HuH-7 (cell line): ENCODE results near the gene FGFR2.

Experiments
- DNase-seq: peaks from one replicate; pipeline ENCODE4 v3.0.0; 2011; ENCODE audit warnings: low spot score

FGFR2 gene

DNA sequence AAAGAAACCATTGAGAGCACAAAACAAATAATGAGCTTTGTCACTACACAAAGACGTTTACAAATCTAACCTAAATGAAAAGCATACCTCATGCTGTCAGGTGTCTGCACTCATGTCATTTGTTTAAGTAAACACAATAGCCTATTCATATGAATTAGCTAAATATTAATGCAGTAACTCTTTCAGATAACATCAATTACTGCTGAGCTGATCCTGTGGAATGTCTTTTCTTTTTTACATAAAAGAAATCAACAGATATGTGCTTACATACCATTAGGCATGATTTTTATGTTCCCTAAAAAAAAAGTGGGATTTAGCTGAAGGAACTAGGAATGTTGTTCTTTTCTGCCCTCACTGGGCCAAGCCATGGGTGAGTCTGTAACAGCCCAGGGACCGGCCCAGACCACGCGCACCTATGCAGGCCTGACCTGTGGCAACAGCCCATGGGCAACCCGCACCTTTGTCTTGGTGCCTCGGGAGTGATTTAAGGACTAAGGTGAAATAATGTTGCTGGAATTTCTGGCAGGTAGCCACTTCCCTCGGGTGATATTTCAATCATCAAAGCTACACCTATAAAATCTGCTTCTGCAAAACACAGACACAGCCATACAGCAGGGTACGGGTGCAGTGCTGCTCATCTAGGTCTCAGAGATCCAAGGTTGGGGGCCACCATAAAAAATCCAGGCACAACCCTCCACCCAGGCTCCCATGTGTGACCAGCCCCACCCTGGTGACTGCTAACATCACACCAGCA is 44.6 kb downstream of the FGFR2 start:
- no peak for DNase-seq

DNA sequence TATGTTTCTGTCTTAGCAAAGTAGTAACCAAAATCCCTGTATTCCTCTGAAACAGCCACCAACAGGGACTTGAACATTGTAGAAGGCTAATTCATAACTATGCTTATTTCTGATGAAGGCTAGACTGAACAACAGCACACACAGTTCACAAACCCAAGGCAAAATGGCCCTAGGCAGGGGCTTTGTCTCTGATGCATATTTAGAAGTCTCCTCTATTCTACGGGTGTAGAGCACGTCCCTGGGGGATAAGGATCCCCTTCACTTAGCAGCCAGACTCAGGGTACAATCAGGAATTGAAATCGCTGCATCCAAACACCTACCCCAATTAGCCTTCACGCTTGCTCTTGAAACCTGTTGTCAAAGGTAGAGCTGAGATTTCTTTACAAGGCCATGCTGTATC is 45.5 kb downstream of the FGFR2 start:
- DNase-seq = no peak

DNA sequence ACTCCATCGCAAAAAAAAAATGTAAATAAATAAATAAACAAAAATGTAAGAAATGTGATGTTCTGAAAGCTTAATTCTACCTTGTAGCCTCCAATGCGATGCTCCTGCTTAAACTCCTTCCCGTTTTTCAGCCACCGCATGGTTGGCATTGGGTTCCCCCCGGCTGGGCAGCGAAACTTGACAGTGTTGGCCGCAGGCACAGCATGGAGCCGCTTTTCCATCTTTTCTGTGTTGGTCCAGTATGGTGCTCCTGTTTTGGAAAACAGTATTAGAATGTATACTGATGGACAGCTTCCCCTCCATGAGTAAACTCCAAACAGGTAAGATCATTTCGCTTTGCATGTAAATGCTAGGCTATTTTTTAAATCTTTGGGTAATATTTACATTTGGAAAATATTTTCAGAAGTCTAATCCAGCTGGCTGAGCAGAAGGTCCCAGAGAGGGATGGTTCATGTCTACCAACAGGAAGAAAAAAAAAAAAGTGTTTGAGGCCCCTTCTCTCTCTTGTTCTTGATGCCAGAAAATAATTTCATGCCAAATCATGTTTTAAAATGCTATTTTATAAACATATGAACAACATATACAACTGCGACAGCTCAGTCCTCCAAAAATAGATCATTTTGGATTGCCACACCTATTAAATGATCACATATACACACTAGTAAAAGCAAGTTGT is 46.9 kb downstream of the FGFR2 start:
- DNase-seq = no peak

DNA sequence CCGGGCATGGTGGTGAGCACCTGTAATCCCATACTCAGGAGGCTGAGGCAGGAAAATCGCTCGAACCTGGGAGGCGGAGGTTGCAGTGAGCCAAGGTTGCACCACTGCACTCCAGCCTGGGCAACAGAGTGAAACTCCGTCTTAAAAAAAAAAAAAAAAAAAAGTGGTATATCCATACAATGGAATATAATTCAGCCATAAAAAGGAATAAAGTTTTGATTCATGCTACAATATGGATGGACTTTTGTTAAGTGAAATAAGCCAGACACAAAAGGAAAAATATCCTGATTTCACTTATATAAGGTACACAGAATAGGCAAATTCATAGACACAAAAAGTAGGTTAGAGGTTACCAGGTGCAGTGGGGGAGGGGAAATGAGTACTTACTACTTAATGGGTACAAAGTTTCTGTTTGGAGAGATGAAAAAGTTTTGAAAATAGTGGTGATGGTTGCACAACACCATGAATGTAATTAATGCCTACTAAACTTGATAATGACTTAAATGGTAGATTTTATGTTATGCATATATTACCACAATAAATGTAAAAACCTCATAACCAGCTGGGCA is 53.9 kb downstream of the FGFR2 start:
- no peak for DNase-seq

DNA sequence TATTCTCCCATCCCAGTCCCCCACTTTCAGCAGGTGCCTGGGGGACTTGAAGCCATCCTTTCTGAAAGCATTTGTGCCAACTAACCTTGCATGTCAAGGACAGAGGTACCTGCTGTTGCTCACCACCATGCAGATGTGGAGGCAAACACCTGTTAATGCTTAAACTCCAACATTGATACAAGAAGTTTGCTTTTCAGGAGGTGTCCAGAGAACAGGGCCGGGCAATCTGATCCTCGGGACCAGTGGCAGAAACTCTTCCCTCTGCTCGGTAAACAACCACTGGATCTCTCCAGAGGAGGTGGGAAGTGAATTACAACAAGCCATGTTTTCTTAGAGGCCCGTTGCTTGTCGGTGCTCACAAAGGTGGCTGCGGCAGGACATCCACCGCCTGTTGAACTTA is 54.7 kb downstream of the FGFR2 start:
- DNase-seq = no peak

DNA sequence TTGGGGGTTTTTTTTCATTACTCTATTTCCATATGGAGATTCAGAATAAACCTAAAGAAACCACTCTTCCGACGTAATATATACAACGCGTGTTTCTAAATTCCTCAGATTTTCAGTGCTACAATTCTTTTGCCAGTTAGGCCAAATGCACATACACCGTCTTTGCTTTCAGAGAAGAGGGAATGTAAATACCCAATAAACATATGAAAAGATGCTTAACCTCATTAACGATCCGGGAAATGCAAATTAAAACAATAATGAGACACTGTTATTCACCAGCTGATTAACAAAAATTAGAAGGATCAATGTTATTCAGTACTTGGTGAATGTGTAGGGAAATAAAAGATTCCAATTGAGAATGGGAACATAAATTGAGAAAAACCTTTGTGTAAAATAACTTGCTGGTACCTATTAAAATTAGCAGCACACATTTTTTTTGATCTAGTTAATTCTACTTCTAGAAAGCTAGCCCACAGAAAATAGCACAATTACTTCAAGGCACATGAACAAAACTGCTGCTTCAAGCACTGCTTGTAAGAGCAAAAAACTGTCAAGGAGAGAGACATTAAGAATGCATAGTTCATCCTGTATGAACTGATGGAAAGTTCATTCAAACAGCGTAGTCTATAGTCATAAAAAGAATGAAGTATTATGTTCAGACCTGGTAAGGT is 56.7 kb downstream of the FGFR2 start:
- DNase-seq = no peak

DNA sequence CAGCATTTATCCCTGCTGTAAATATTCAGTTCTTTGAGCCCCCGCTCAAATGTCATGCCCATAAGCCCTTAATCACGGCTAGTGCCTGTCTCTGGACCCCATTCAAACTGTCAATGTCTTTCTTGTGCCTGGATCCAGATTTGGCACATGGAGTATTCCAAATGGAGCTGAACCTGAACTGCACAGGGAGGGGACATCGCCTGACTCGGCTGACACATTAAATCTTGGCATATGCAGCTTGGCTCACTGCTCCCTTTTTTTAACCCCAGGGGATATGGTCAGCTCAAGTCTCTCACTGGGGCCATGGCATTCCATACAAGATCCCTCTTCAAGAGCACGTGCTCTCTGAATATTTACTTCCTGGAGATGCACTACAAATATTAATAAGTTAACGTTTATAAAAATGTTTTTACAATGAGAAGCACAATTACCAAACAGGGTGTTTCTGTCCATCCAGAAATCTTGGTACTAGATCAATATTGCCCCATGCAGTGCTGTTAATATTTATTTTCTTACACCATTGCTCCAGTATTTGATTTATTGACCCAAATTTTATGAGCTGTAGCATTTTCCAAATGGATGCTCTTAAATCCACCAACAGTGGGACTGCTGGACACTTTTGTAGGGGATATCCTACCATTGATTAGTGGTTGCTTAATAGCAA is 57.4 kb downstream of the FGFR2 start:
- DNase-seq = no peak

DNA sequence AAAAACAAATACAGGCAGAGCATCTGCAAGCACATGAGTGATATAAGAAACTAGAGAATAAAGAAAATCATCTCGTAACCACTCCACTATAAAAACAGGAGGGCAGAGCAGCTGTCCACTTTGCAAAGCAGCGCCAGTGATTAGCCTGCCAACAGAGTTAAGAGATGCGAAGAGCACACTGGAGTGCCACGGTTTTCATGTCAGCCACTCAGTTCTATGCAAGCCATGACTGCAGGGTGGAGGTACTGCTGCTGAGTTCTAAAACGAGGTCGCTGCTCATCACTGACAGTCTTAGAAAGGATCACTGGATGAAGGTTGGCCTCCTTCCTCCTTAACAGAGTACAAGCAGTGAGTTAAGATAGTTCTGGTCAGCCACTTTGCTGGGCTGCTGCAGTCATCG is 58.5 kb downstream of the FGFR2 start:
- DNase-seq = no peak

DNA sequence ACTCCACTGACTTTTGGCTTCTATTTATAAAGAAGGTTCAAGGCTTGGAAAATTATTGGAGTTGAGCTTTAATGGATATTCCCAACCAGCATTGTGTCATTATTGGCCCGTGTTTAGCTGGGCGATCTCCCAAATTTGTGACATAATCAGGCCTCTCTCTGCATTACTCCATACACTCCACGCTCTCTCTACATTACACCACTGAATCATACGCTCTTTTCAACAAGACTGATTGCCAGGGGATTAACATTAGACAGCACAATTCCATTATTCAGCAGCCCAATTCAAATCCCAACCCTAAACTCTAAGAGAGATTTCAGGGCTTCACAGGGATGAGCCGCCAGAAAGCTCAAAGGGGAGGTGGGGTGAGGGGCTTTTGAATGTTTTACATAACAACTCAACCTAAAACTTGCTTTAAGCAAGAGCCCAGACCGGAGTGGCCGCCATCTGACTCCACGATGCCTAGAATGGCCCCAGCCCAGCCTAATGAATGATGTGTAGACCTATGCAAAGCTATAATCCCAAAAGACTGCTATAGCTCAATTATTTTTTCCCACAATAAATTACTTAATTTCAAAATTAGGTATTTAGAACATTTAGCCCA is 61.8 kb downstream of the FGFR2 start:
- no peak for DNase-seq

DNA sequence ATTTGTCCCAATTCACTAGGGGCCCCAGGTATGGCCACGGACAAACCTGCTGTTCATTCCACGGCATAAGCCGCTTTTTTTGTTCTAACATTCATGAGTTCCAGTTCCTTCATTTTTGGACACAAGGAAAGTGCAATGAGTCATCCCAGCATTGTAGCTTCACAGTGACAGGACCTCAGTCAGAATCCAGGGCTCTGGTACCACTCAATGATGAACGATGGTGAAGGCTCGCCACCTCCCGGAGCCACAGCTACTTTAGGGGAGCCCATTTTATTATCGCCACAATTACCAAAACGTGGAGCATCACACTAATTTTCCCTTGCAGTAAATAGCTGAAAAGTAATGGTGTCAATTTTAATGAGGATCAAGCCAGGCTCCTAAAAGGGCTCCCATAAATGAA is 62.9 kb downstream of the FGFR2 start:
- no peak for DNase-seq

DNA sequence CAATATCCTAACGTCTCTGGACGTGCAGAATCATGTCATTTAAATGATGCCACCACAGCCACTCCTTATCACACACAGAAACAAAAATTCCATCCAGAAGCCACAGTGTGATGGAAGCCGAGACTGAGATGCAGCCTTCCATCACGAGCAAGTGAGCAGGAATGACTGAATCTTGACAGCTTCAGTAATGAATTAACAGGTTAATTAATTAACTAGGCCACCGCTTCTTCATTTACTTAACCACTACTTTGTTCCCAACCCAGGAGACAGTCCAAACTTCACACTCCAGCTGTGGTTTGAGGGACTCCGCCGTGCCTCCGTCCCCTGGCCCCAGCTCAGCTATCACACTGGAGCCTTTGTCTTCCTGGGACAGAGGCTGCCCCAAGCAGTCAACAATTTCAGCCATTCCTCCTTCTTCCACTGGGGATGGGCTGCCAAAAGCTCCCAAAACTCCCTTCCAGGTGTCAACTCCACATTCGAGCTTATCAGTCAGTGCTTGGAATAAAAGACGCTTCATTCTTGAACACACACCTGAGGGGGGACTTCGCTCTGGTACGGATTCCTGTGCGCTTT is 65.9 kb downstream of the FGFR2 start:
- peak; percentile 38 for DNase-seq

DNA sequence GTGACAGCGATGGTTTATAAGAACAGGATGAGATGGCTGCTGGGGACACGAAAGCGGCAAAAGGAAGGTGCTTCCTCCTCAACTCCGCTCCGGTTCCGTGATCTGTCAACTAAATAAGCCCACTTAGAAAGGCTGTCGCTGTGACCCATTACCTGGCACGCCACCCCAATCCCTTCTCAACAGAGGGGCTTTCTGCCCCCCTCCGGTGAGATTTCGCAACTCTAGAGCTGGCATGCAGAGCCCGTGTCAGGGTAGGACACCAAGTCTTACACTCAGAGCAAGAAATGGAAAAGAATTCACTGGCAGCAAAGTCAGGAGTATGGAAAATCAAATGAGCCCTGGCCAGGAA is 66.4 kb downstream of the FGFR2 start:
- DNase-seq = no peak

DNA sequence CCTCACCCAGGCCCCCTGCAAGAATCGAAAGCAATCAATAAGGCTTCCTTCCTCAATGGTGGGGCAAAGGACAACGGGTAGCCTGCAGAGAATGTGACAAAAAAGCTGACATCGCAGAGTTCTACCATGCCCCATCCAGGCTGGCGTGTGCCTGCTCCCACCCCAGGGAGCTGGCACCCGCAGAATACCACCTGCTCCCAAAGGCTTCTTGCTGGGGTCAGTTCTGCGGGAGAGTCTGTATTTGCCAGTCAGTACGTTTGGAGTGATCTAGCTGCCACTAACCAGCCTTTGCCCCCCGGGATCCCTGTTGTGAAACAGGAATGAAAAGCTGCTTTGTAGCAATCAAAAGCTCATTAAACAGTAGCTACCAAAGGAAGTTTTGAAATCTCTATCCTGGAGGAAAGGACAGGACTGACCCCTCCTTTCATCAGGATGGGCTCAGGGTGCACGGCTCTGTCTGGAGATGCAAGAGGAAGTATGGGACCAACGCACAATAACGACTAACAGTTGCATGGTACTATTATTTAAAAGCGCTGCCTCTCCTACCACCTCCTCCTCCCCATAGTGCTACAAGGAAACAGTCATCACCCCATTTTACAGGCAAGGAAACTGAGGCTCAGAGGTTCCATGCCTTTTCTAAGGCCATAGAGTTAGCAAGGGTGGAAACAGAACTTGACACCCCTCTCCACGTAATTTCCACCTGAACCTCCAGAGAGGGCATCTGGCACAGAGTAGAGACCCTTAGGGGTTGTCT is 67.0 kb downstream of the FGFR2 start:
- DNase-seq = peak; percentile 51

DNA sequence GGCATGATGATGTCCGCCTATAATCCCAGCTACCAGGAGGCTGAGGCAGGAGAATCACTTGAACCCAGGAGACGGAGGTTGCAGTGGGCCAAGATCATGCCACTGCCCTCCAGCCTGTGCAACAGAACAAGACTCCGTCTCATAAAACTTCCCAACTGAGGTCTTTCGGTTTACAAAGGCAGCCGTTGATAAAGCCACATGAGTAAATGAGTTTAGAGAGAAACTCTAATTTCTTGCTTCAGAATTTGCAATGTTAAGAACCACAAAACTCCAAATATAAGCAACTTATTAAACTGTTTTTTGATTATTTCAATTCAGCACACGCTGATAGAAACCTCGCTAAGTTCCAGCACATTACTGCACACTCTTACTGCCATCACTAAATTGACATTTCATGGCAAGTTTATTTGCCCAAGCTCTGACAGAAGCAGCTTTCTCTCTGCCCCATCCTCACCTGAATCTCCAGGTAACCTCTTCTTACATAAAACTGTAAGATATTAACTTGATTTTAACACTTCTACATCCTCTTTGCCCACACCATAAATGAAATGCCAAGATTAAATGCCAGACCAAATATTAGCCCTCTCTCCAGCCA is 67.7 kb downstream of the FGFR2 start:
- no peak for DNase-seq

DNA sequence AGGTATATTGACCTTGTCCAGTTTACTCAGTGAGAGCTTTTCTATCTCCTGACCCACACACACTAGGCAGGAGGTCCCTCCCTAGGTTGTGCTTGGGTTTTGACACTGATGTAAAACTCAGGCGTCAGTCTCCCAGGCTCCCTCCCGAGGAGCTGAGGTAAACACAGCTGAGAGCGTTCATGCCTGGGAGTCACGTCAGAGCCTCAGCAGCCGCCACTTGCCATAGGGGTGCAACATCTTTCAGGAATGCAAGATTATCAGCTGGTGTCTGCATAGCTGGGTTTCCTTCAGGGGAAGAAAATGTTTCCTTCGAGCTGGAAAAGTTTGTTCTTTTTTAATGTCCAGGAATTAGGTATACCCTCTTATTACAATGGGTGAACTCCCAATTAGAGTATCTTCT is 70.6 kb downstream of the FGFR2 start:
- peak; percentile 36 for DNase-seq

DNA sequence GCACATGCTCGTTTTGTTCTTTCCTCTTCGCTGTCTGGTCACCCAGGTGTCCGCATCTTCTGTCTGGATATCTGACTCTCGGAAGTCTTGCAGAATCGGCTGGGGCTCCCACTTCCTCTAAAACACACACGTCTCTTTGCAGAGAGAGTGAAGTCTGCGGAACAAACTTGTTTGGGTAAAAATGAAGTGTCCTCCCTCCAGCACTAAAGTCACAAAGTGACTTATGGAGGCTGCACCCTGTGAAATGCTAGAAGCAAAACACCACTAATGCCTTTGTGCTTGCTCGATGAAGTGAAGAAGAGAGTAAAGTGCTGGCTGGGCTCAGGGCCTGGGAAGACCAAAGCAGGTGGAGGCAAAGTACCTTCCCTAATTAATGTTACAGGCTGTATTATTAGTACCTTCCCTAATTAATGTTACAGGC is 71.4 kb downstream of the FGFR2 start:
- DNase-seq = no peak

DNA sequence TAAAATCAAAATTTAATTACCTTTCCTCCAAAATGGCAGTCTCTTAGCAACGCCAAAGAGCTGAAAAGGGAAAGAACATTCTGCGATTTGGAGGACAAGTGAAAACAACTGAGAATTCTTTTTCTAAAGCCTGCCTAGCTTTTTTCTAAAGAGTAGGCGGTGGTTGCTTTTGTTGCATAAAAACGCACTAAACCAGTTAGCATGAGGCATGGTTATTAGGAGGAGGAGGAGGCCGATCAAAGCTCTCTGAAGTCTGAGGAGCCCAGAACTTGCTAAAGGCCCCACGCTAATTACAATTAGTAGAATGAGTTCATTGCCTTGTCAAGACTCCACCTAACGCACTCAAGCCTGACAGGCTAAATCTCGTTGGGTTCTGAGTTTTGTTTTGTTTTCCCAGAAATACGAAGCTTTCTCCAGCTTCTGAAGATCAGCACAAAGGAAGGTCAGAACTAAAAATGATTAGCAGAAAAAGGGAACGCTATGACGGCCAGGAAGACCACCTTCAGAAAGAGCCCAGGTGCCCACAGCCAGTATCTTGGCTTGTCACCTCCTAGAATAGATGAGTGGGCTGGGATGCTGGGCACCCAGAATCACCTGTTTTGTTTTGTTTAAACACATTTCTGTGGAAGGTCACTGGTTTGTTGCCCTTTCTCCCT is 72.0 kb downstream of the FGFR2 start:
- no peak for DNase-seq

DNA sequence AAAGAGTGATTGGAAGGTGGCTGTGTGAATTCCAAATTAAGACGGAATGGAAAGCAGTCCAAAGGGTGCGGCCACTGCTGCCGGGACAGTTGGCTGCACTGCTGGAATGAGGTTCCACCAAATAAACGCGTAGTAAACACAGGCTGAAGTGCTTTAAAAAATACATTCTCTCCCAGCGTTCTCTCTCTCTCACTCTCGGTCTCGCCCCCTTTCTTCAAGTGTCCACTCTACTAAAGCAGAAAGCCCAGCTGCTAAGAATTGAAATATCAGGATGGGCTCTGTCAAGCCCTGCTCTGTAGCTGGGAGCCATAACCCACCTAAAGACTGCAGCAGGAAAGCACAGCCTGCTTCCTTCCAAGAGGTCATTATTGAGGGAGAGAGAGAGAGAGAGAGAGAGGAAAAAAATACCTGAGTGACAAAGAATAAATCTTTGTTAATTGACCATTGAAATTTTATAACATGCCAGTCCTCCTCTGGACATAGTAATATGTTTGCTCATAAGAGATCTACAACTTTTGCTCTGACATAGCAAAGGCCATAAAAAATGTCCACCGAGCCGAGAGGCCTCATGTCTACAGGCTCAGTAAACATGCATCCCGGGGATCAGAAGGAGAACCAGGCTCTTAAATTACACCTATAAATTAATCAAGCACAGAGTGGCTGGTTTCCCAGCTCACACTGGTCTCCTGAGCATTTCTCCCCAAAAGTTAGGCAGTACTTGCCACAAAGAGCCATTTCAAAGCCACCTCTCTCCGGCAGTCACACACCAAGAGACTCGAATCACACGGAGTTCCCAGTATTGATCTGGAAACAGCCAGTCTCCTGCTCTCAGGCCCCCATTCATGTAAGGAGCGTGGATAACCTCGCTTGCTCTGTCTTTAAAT is 72.8 kb downstream of the FGFR2 start:
- DNase-seq = no peak
